ENCODE data around the gene GPR180.

The GPR180 gene

GRCh38 chr13:94683409-94683808, 81.8 kb downstream of the GPR180 start:
- in situ Hi-C loops (cut with MboI; ENCODE audit: low sequenced_read_pairs): loop anchor here (25.0 kb wide), 1 partner anchor 729 kb away; no protein-coding TSS in a partner anchor
